AG08396 (cell line): ENCODE data around the gene FUT8.
"Not testable (repeated sequence)": the region's sequence is repeated elsewhere in the genome, so short reads cannot be mapped to it uniquely, and the experiment has no call there.

Source experiments
- DNase-seq: peaks from one replicate; pipeline ENCODE4 v3.0.0; 2012; ENCODE audit warnings: low spot score, mixed read lengths

FUT8 gene

GRCh38 chr14:65419593-65420252 lies 7.2 kb downstream of the FUT8 start:
- DNase-seq: no peak

DNA sequence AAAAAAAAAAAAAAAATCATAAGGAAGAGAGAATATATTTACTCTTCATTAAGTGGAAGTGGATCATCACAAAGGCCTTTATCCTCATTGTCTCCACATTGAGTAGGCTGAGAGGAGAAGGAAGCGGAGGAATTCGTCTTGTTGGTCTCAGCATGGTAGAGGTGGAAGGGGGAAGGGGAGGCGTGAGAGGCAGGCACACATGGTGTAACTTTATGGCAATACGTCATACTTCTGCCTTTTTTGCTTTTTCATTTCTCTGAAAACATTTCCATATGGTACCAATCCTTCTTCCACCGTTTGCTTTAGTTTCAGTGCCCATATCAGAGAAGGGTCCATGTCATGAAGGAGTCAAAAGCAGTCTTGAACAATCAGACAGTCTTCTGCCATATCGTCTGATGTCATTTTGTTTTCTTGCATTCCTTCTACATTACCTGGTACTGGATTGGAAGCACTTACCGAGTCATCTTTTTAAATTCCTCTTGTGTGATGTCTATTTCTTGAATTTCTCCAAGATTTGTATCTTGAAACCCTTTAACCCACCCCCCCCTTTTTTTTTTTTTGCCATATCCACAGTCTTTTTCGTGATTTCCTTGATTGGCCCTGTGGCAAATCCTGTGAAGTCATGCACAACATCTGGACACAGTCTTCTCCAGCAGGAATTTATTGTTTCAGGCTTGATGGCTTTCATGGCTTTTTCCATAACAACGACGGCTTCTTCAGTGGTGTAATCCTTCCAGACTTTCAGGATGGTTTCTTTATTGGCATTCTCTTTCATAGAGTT lies 8.9 kb downstream of the FUT8 start:
- DNase-seq: peak; percentile 39

DNA sequence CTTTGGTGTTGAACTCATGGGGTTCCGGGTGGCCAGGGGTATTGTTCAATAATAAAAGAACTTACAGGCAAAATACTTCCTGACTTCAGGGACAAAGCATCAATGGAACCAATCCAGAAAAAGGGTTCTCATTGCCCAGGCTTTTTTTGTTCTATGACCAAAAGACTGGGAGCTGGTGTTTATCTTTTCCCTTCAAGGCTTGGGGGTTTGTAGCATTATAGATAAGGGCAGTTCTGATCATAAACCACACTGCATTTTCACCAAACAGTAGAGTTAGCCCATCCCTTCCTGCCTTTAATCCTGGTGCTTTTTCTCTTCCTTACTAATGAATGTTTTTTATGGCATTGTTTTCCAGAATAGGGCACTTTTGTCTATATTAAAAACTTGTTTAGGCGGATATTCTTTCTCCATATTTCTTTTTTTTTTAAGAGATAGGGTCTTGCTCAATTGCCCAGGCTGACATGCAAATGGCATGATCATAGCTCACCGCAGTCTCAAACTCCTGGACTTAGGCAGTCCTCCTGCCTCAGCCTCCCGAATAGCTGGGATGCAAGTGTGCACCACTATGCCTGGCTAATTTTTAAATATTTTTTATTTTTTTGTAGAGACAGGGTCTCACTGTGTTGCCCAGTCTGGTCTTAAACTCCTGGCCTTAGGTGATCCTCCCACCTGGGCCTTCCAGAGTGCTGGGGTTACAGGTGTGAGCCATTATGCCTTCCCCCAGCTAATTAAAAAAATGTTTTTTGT lies 9.7 kb downstream of the FUT8 start:
- no peak for DNase-seq

DNA sequence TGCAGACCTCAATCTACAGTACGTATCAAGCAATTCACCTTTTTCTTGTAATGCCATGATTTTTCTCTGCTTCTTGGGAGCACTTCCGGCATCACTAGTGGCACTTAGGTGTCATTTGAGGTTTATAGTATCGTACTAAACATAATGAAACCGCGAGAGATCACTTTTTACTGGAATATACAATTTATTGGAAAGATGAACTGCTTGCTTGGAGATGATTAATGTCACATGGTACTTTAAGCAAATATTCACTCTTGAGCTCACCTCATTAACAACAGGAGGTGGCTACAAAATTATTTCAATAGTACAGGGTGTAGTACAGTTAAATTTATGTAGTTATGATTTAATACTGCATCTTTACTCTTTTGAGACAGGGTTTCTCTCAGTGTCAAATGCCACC lies 11.5 kb downstream of the FUT8 start:
- no peak for DNase-seq

GRCh38 chr14:65424531-65424930 lies 12.0 kb downstream of the FUT8 start:
- no peak for DNase-seq

GRCh38 chr14:65425885-65426284 lies 13.4 kb downstream of the FUT8 start:
- DNase-seq: no peak

DNA sequence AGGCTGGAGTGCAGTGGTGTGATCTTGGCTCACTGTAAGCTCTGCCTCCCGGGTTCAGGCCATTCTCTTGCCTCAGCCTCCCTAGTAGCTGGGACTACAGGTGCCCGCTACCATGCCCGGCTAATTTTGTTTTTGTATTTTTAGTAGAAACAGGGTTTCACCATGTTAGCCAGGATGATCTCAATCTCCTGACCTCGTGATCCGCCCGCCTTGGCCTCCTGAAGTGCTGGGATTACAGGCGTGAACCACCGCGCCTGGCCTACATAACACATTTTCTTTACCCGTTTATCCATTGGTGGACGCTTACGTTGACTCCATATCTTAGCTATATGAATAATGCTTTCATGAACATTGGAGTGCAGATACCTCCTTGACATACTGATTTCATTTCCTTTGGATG lies 14.4 kb downstream of the FUT8 start:
- DNase-seq: not testable (repeated sequence)

DNA sequence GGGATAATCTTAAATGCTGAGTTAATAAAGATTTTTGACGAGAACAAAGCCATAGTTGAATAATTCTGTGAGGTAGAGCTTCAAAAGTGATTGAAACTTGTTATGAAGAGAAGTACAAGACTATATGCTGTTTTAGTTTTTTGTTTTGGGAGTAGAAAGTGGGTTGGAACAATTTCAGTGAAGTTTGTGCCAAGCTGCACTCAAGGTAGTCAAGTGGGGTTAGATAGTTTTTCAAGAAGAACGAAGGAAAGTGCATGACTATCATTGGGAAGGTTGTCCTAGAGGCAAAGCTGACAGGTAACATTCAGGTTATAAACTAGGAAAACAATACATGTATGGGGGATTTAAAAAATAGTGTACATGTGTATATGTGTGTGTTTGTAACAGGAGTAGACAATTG lies 16.2 kb downstream of the FUT8 start:
- DNase-seq: no peak

GRCh38 chr14:65429757-65430156 lies 17.2 kb downstream of the FUT8 start:
- no peak for DNase-seq

DNA sequence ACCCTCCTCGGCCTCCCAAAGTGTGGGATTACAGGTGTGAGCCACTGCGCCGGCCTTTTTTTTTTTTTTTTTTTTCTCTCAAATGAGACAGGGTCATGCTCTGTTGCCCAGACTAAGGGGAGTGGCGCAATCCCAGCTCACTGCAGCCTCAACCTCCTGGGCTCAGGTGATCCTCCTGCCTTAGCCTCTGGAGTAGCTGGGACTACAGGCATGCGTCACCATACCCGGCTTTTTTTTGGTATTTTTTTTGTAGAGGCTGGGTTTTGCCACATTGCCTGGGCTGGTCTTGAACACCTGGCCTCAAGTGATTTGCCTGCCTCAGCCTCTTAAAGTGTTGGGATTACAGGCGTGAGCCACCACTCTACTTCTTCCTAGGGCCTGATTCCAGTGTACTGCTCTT lies 18.7 kb downstream of the FUT8 start:
- no peak for DNase-seq

- DNase-seq: no peak
These were observed 19.4 kb downstream of the FUT8 start for GRCh38 chr14:65431951-65432350.

- DNase-seq: no peak
These were observed 19.9 kb downstream of the FUT8 start for GRCh38 chr14:65432361-65432948.

DNA sequence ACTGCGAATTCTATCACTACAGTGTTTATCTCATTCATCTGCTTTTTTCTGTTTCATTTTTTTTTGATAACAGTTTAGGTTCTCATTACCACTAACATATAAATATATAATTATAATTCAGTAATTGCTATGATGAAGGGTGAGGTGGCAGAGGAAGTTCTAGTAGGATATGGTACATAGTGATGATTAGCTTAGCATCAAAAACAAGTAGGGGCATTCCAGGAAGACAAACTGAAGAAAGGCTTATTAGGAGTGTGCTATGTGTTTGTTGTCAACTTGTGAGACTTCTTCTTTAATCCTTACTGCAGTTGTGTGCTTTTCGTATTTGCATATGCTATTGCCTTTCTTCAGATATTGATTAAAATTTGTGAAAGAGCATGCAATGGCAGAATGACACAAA lies 20.6 kb downstream of the FUT8 start:
- DNase-seq: no peak

GRCh38 chr14:65433646-65434045 lies 21.1 kb downstream of the FUT8 start:
- no peak for DNase-seq

GRCh38 chr14:65434216-65434850 lies 21.8 kb downstream of the FUT8 start:
- DNase-seq: no peak

DNA sequence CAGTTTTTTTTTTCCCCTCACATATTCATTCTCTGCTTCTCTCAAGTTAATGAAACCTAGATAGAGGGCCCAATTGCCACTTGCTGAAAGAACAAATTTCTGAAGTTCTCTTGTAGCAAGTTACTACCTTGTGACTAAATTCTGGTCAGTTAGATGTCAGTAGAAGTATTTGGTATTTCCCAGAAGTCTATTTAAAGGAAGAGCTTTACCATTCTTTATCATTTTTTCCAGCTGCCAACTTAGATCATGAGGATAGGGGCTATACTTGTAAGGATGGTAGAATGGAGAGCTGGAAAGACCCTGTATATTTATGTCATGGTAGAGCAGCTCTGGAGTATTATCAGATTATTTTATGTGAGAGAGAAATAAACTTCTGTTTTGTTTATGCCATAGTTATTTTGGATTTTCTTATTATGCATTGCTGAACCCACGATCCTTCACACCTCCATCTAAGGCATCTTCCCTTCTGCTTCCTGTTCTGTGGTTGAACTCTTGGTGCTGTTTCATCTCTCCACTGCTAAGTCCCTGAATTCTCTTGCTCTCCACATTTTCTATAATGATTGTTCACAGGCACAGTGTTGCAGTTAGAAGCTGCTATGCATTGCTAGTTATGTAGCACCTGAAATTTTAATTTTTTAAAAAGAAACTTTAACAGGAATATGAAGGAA lies 25.9 kb downstream of the FUT8 start:
- no peak for DNase-seq

DNA sequence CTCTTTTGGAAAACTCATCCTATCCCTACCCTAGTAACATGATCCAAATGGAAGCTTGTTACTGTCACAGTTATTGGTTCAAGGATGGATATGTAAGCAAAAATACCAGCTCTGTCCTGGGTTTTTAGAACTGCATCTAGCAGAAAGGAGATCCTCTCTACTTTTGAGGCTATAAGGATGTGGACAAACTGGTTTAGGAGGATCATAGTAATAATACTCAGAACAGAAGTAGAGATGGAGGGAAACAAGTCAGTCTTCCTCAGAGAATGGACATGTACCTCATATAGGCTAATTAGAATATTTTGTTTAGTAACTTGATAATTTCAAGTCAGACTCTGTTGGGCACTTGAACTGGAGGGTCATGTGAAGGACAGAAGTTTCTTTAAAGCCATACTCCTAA lies 26.6 kb downstream of the FUT8 start:
- DNase-seq: no peak

DNA sequence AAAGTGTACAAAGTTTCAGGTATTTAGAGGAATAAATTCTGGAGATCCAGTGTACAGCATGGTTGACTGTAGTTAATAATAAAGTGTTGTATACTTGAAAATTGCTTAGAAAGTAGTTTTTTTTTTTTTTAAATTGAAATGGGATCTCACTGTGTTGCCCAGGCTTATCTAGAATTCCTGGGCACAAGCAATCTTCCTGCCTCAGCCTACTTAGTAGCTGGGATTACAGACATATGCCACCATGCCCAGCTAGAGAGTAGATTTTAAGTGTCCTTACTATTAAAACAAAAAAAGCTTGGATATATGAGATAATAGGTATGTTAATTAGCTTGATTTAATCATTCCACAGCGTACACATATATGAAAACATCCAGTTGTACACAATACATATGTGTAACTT lies 27.7 kb downstream of the FUT8 start:
- DNase-seq: no peak

DNA sequence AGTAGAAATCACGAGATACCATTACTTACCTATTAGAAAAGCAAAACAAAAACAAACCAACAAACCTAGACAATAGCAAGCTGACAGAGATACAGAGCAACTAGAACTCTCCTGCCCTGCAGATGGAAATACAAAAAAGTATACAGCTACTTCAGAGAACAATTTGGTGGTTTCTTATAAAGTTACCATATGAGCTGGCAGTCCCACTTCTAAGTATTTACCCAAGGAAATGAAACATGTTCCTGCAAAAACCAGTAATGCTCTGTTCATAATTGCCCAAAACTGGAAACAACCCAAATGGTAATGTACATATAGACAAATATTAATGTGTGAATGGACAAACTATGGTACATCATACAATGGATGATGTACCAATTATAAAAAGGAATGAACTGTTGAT lies 31.7 kb downstream of the FUT8 start:
- DNase-seq: no peak

- peak; percentile 11 for DNase-seq
These were observed 33.6 kb downstream of the FUT8 start for GRCh38 chr14:65446159-65446558.

DNA sequence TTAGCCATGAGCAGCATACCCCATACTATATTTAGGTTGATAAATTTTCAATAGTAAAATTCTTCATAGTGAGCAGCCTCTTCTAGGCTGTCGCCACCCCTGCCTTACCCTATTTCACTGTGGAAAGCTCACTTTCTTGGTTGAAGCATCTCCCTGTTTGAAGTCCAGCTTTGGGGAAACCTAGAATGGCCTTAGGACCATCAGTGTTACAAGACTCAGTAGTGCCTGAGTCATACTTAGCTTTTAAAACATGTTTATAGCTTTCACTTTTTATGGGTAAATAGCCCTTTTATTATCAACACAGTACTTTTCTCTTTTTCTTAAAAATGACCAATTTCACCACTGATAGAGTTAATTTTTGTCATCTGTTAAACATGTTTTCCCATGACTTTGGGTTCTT lies 37.1 kb downstream of the FUT8 start:
- DNase-seq: no peak
